Neuronal stem cell (in vitro differentiated cells): ENCODE results near the gene SEPTIN5.
"Not testable (repeated sequence)": the region's sequence is repeated elsewhere in the genome, so short reads cannot be mapped to it uniquely, and the experiment has no call there.

ENCODE experiments used
- DNase-seq: peaks from one replicate; pipeline ENCODE4 v3.0.0-alpha.2; 2013; ENCODE audit warnings: low spot score
- H2AFZ ChIP-seq: one replicate; pipeline ENCODE4 v1.6.1; 2013; ENCODE audit warnings: mild to moderate bottlenecking, low read length, inconsistent platforms
- H2AK5ac ChIP-seq: 2 replicates; pipeline ENCODE4 v1.6.1; 2013; ENCODE audit warnings: low read depth, mild to moderate bottlenecking, inconsistent platforms, low read length, moderate library complexity, mixed read lengths
- H2BK120ac ChIP-seq: 2 replicates; pipeline ENCODE4 v1.6.1; 2013; ENCODE audit warnings: low read depth, mild to moderate bottlenecking, inconsistent platforms, low read length, moderate library complexity, mixed read lengths
- H2BK12ac ChIP-seq: one replicate; pipeline ENCODE4 v1.6.1; 2013; ENCODE audit warnings: low read length, inconsistent platforms
- H2BK15ac ChIP-seq: 2 replicates; pipeline ENCODE4 v1.6.1; 2013; ENCODE audit warnings: mild to moderate bottlenecking, low read length, inconsistent platforms, mixed read lengths
- H2BK5ac ChIP-seq: one replicate; pipeline ENCODE4 v1.6.1; 2013; ENCODE audit warnings: inconsistent platforms, mild to moderate bottlenecking, low read length, moderate library complexity
- H3K14ac ChIP-seq: one replicate; pipeline ENCODE4 v1.6.1; 2013; ENCODE audit warnings: low read length, inconsistent platforms
- H3K18ac ChIP-seq: 2 replicates; pipeline ENCODE4 v1.6.1; 2013; ENCODE audit warnings: low read length, inconsistent platforms
- H3K23ac ChIP-seq: 2 replicates; pipeline ENCODE4 v1.6.1; 2013; ENCODE audit warnings: low read depth, mild to moderate bottlenecking, mixed read lengths, low read length, inconsistent platforms; ENCODE audit not compliant: poor library complexity
- H3K27ac ChIP-seq: replicated peaks from 3 replicates; pipeline ENCODE4 v1.5.1; 2013; ENCODE audit warnings: low read length, inconsistent platforms
- H3K27me3 ChIP-seq, 3 experiments: 2 replicates each; pipeline ENCODE4 v1.6.1; 2013; ENCODE audit warnings: low read length in 3 of 3, mild to moderate bottlenecking in 2 of 3, inconsistent platforms in 1 of 3, low read depth in 1 of 3, mixed read lengths in 1 of 3, moderate library complexity in 1 of 3; ENCODE audit not compliant: control insufficient read depth in 3 of 3, insufficient read depth in 3 of 3
- H3K36me3 ChIP-seq, 2 donors: replicated peaks in 1 of 2; 2 replicates each; pipeline ENCODE4 v1.6.1; 2013; ENCODE audit warnings: low read length in 2 of 2; ENCODE audit not compliant: control insufficient read depth in 2 of 2, insufficient read depth in 2 of 2
- H3K4ac ChIP-seq: 2 replicates; pipeline ENCODE4 v1.6.1; 2013; ENCODE audit warnings: inconsistent platforms, mild to moderate bottlenecking, low read length, moderate library complexity
- H3K4me1 ChIP-seq, 2 donors: 1 replicate in 1 of 2; 2 replicates in 1 of 2; pipeline ENCODE4 v1.6.1; 2013; ENCODE audit warnings: low read length in 2 of 2, low read depth in 1 of 2; ENCODE audit not compliant: control insufficient read depth in 2 of 2, insufficient read depth in 1 of 2
- H3K4me2 ChIP-seq: one replicate; pipeline ENCODE4 v1.6.1; 2013; ENCODE audit warnings: mild to moderate bottlenecking, low read length, inconsistent platforms; ENCODE audit not compliant: insufficient read depth, poor library complexity, severe bottlenecking
- H3K4me3 ChIP-seq, 2 donors: 2 replicates each; pipeline ENCODE4 v1.5.1; 2013; ENCODE audit warnings: low read length in 2 of 2, mild to moderate bottlenecking in 2 of 2, inconsistent platforms in 1 of 2, moderate library complexity in 1 of 2
- H3K79me1 ChIP-seq: one replicate; pipeline ENCODE4 v1.6.1; 2013; ENCODE audit warnings: low read depth, mild to moderate bottlenecking, inconsistent platforms, low read length, moderate library complexity
- H3K9ac ChIP-seq: one replicate; pipeline ENCODE4 v1.6.1; 2013; ENCODE audit warnings: mild to moderate bottlenecking, low read depth, low read length, inconsistent platforms; ENCODE audit not compliant: poor library complexity
- H3K9me3 ChIP-seq, 2 donors: replicated peaks in 1 of 2; 2 replicates each; pipeline versions ENCODE3 to v1.6.1; 2013; ENCODE audit warnings: low read length in 2 of 2, mild to moderate bottlenecking in 2 of 2, inconsistent platforms in 1 of 2, low read depth in 1 of 2, mixed read lengths in 1 of 2, moderate library complexity in 1 of 2; ENCODE audit not compliant: control insufficient read depth in 2 of 2, insufficient read depth in 1 of 2
- H4K8ac ChIP-seq: one replicate; pipeline ENCODE4 v1.6.1; 2013; ENCODE audit warnings: low read depth, mild to moderate bottlenecking, inconsistent platforms, low read length, moderate library complexity
- H4K91ac ChIP-seq: one replicate; pipeline ENCODE4 v1.6.1; 2013; ENCODE audit warnings: low read length, low read depth, mild to moderate bottlenecking, inconsistent platforms; ENCODE audit not compliant: poor library complexity
- WGBS, 2 donors: extraction: QIAGEN DNeasy Blood & Tissue Kit; methylation state at CpG; one replicate each; pipeline ENCODE4 v1.1.7; 2013; ENCODE audit warnings: missing lambda C conversion rate in 2 of 2, mixed read lengths in 1 of 2; ENCODE audit not compliant: insufficient read length in 2 of 2, insufficient replicate concordance in 1 of 2; ENCODE audit errors: extremely low coverage in 2 of 2; 5-methylcytosine and 5-hydroxymethylcytosine counted together

Gene SEPTIN5

GRCh38 chr22:19674929-19675253 lies 39.4 kb upstream of the SEPTIN5 start:
- H2BK12ac ChIP-seq = no peak overlapping the region
- no peak overlapping the region for H3K27ac ChIP-seq
- no peak overlapping the region for H3K4me2 ChIP-seq
- H3K18ac ChIP-seq = no peak overlapping the region
- peaks cover 6% of the 10 kb centered on the region in 2 donors for H3K4me1 ChIP-seq
- no peak overlapping the region for H3K9ac ChIP-seq
- H3K23ac ChIP-seq = peak overlapping the region; percentile 47
- H2AK5ac ChIP-seq = no peak overlapping the region
- H2BK120ac ChIP-seq = no peak overlapping the region
- no peak overlapping the region for H4K91ac ChIP-seq
- H3K79me1 ChIP-seq = no peaks in the 10 kb centered on the region
- H3K4ac ChIP-seq = no peak overlapping the region
- no peak overlapping the region for H3K14ac ChIP-seq
- H2BK15ac ChIP-seq = no peak overlapping the region
- WGBS, 2 donors = no CpG with 5 or more reads among the region's 10 CpGs
- no peaks in the 10 kb centered on the region for H3K9me3 ChIP-seq
- no peaks in the 10 kb centered on the region for H3K36me3 ChIP-seq
- no peak overlapping the region for H4K8ac ChIP-seq
- H3K27me3 ChIP-seq = no peaks in the 10 kb centered on the region
- no peak overlapping the region for H2BK5ac ChIP-seq
- DNase-seq = no peak
- H3K4me3 ChIP-seq = no peak overlapping the region
- H2AFZ ChIP-seq = no peak overlapping the region

DNA sequence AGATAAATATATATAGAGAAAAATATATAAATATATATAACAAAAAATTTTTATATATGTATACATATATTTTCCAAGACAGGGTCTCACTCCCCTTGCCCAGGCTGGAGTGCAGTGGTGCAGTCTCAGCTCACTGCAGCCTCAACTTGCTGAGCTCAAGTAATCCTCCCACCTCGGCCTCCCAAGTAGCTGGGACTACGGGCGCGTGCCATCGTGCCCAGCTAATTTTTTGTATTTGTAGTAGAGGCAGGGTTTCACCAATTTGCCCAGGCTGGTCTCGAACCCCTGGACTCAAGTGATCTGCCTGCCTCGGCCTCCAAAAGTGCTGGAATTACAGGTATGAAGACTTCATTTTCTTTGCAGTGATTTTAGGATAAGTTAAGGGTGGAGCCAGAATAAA lies 38.9 kb upstream of the SEPTIN5 start:
- WGBS, 2 donors = no CpG with 5 or more reads among the region's 7 CpGs
- no peak overlapping the region for H2BK5ac ChIP-seq
- no peak for DNase-seq

DNA sequence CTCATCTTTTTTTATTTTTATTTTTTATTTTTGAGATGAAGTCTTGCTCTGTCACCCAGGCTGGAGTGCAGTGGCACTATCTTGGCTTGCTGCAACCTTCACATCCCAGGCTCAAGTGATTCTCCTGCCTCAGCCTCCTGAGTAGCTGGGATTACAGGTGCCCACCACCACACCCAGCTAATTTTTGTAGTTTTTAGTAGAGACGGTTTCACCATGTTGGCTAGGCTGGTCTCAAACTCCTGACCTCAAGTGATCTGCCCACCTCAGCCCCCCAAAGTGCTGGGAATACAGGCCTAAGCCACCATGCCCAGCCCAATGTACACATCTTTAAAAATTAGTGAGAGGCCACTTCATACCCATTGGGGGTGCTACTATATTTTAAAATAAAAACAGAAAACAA lies 37.9 kb upstream of the SEPTIN5 start:
- not testable (repeated sequence) for H2BK5ac ChIP-seq, H3K27me3 ChIP-seq, H3K14ac ChIP-seq, H4K8ac ChIP-seq, H3K9ac ChIP-seq, H3K9me3 ChIP-seq, H2AK5ac ChIP-seq, H2AFZ ChIP-seq, H3K23ac ChIP-seq, H3K4me1 ChIP-seq, H3K36me3 ChIP-seq, H3K18ac ChIP-seq, H3K4ac ChIP-seq, H2BK15ac ChIP-seq, H3K4me2 ChIP-seq, H3K79me1 ChIP-seq, H3K4me3 ChIP-seq, H2BK120ac ChIP-seq, H4K91ac ChIP-seq, H3K27ac ChIP-seq, H2BK12ac ChIP-seq, DNase-seq
- WGBS, 2 donors = no CpG with 5 or more reads among the region's 1 CpG

More for the DNA sequence above, 38.9 kb upstream of the SEPTIN5 start:
- Histone ChIP-seq H3K27me3 (no peaks in the 10 kb centered on the region), H3K23ac (no peak overlapping the region), H3K14ac (no peak overlapping the region), H4K8ac (no peak overlapping the region), H2BK12ac (no peak overlapping the region), H3K4ac (no peak overlapping the region), H2AK5ac (no peak overlapping the region), H3K9me3 (no peaks in the 10 kb centered on the region), H3K9ac (no peak overlapping the region), H3K36me3 (no peaks in the 10 kb centered on the region), H3K4me3 (no peak overlapping the region), H3K4me1 (peaks cover 6% of the 10 kb centered on the region in 2 donors), H2BK15ac (no peak overlapping the region), H3K18ac (no peak overlapping the region), H2AFZ (no peak overlapping the region), H4K91ac (no peak overlapping the region), H3K4me2 (no peak overlapping the region), H3K79me1 (no peaks in the 10 kb centered on the region), H3K27ac (no peak overlapping the region), H2BK120ac (no peak overlapping the region)

DNA sequence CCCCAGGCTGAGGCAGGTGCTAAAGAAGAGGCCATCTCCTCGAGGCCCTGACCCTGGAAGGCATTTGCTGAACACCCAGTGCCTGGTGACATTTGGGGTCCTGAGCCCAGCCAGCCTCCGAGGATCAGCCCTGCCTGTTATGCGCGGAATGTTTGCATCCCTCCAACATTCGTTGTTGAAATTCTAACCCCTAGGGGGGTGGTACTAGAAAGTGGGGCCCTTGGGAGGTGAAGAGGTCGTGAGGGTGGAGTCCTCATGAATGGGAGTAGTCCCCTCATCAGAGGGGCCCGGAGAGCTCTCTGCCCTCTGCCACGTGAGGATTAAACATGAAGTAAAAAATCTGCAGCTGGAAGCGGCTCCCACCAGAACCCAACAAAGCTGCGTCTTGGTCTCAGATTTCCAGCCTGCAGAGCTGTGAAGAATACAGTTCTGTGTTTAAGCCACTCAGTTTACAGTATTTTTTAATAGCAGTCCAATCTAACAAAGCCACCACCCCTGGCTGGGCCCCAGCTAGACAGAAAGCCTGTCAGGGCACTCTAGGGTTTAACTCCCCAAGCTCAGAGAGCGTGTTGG lies 35.3 kb upstream of the SEPTIN5 start:
- no peak overlapping the region for H3K27ac ChIP-seq
- no peaks in the 10 kb centered on the region for H3K9me3 ChIP-seq
- peaks cover 6% of the 10 kb centered on the region in 2 donors for H3K4me1 ChIP-seq
- H2BK12ac ChIP-seq = no peak overlapping the region
- WGBS, 2 donors = no CpG with 5 or more reads among the region's 11 CpGs
- H2BK5ac ChIP-seq = no peak overlapping the region
- DNase-seq = no peak
- no peak overlapping the region for H3K9ac ChIP-seq
- no peak overlapping the region for H4K91ac ChIP-seq
- no peak overlapping the region for H3K4ac ChIP-seq
- no peaks in the 10 kb centered on the region for H3K79me1 ChIP-seq
- peak overlapping the region; percentile 30 for H2AK5ac ChIP-seq
- H2AFZ ChIP-seq = peak overlapping the region; percentile 35
- no peaks in the 10 kb centered on the region for H3K27me3 ChIP-seq
- H2BK15ac ChIP-seq = peak overlapping the region; percentile 74
- H3K14ac ChIP-seq = no peak overlapping the region
- H3K4me2 ChIP-seq = no peak overlapping the region
- H2BK120ac ChIP-seq = no peak overlapping the region
- no peak overlapping the region for H3K4me3 ChIP-seq
- H3K18ac ChIP-seq = peak overlapping the region; percentile 78
- no peaks in the 10 kb centered on the region for H3K36me3 ChIP-seq
- no peak overlapping the region for H4K8ac ChIP-seq
- H3K23ac ChIP-seq = peak overlapping the region; percentile 90
